ENCODE results near the gene DDX27.

- TF ChIP-seq TAF1 (IDR thresholded peaks at IDR 0.05; ENCODE audit: low read depth, low read length), result no peak
- TF ChIP-seq POU2F2 (IDR thresholded peaks at IDR 0.05; ENCODE audit: low read depth, low read length), result no peak
- TF ChIP-seq POLR2A (IDR thresholded peaks at IDR 0.05; ENCODE audit: low read depth, low read length), result no peak; the same call in 1 of the 2 replicates
- TF ChIP-seq POLR2AphosphoS5 (IDR thresholded peaks at IDR 0.05; ENCODE audit: low read depth, low read length), result peak; percentile 62; the same call in 1 of the 2 replicates
Observed at GRCh38 chr20:49287555-49288249, 68.5 kb downstream of the DDX27 start.

Data from GM12891 (cell line).